Stomach smooth muscle (tissue), 2 donors: Measurements from ENCODE around the gene BRSK1.

Experiments
- H3K27ac ChIP-seq: one replicate; pipeline ENCODE4 v1.7.0; 2013; ENCODE audit warnings: mild to moderate bottlenecking, low read length, inconsistent platforms
- H3K27me3 ChIP-seq, 2 donors: one replicate each; pipeline ENCODE4 v1.7.0; 2013; ENCODE audit warnings: low read length in 2 of 2; ENCODE audit not compliant: insufficient read depth in 2 of 2, control insufficient read depth in 1 of 2
- H3K36me3 ChIP-seq, 2 donors: one replicate each; pipeline ENCODE4 v1.7.0; 2013; ENCODE audit warnings: low read length in 2 of 2; ENCODE audit not compliant: control insufficient read depth in 2 of 2, insufficient read depth in 2 of 2
- H3K4me1 ChIP-seq: one replicate; pipeline ENCODE4 v1.7.0; 2013; ENCODE audit warnings: low read length; ENCODE audit not compliant: control insufficient read depth, insufficient read depth
- H3K4me3 ChIP-seq, 2 donors: one replicate each; pipeline ENCODE4 v1.7.0; 2013; ENCODE audit warnings: low read length in 2 of 2
- H3K9ac ChIP-seq, 2 donors: one replicate each; pipeline ENCODE4 v1.7.0; 2013; ENCODE audit warnings: low read length in 2 of 2, mild to moderate bottlenecking in 1 of 2
- H3K9me3 ChIP-seq, 2 donors: one replicate each; pipeline ENCODE4 v1.7.0; 2013; ENCODE audit warnings: low read length in 2 of 2; ENCODE audit not compliant: control insufficient read depth in 2 of 2
- donor health status: healthy.
- donor health status: Pancreatic carcinoma.

The BRSK1 gene

DNA sequence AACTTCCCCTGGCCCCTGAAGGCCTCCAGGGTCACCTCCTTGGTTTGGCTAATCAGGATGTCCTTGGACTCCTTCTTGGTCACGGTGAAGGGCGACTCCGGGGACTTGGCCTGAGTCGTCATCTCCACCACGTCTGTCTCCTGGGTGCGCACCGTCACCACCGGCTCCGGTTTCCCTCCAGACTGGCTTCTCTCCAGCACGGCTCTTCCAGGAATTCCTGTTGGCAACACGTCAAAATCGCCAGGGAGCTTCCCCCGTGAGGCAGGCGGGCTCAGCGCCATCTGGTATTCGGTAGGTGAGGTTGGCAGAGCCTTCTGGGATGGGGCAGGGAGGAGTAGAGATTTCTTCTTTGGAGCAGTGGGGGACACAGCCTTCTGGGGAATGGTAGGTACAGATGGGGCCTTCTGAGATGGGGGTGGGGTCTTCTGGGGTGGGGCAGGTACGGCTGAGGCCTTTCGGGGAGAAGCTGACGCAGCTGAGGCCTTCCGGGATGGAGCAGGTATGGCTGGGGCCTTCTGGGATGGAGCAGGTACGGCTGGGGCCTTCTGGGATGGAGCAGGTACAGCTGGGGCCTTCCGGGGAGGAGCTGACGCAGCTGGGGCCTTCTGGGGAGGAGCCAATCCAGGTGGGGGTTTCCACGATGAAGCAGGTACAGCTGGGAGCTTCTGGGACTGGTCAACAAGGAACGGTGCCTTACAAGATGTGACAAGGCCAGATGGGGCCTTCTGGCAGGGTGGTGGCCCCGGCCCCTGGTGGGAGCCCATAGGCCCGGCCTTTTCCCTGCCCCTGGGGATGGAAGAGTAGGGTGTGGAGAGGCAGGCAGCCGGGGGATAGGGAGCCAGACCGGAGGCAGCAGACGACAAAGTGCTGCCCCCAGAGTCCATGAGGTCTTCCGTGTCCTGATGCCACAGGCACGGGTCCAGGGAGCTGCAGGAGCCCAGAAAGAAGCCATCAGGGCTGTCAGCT lies 75.4 kb downstream of the BRSK1 start:
- Histone ChIP-seq H3K4me1 (no peaks in the 10 kb centered on the region), H3K27ac (no peak overlapping the region), H3K27me3 (peaks cover 9 to 16% of the 10 kb centered on the region in 2 donors), H3K4me3 (no peak overlapping the region), H3K9me3 (no peaks in the 10 kb centered on the region), H3K9ac (no peak overlapping the region), H3K36me3 (no peaks in the 10 kb centered on the region)

GRCh38 chr19:55360902-55361301 lies 77.1 kb downstream of the BRSK1 start:
- Histone ChIP-seq H3K27me3 (peaks cover 0 to 7% of the 10 kb centered on the region in 2 donors), H3K4me1 (no peaks in the 10 kb centered on the region), H3K9ac (no peak overlapping the region), H3K9me3 (no peaks in the 10 kb centered on the region), H3K27ac (no peak overlapping the region), H3K4me3 (no peak overlapping the region), H3K36me3 (no peaks in the 10 kb centered on the region)
